HG03103 (cell line): ENCODE data around the gene SAMD8.
"Not testable (repeated sequence)": the region's sequence is repeated elsewhere in the genome, so short reads cannot be mapped to it uniquely, and the experiment has no call there.

Experiments used
- ATAC-seq: cut with Tn5 transposase; IDR thresholded peaks from one replicate; pipeline ENCODE4 v1.9.1; 2021; ENCODE audit warnings: low read depth; ENCODE audit not compliant: unreplicated experiment

Gene SAMD8

GRCh38 chr10:75210282-75211006, 99.0 kb downstream of the SAMD8 start, which contains the start of gene VDAC2:
Gene VDAC2 (plus strand): TSS chr10:75210796. CDS start chr10:75211159, 363 bp downstream.
- ATAC-seq, result peak; percentile 81

DNA sequence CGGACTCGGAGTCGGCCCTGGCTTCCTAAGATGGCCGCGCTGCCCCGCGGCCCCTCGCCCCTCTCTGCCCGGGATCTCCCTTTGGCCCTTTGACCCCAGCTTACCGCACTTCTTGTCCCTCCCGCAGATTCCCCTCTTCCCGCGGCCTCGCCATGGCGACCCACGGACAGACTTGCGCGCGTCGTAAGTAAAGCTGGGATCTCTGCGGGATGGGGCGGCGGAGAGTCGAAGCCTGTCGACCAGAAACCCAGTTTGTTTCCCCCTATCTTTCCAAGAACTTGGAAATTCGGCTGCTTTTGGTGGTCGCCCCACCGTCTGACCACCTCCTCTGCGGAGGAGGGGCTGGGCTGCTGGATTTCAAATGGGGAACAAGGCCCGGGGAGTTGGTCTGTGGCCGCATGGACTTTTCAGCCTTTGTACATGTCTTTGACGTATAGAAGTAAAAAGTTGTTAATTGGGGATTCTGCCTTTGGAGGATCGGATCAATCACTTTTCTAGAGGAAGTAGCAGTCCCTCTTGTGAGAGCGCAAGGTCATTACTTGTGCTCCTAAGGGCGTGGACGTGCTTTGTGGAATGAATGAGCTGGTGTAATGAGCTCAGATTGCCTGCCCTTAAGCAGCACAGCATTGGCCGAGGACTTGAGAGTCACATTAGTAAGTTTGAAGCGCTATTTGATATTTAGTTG, 99.7 kb downstream of the SAMD8 start:
- peak; percentile 2 for ATAC-seq

- no peak for ATAC-seq
These were observed 100.9 kb downstream of the SAMD8 start for GRCh38 chr10:75212343-75212742.

GRCh38 chr10:75220274-75220673, 108.8 kb downstream of the SAMD8 start:
- ATAC-seq, result no peak

- not testable (repeated sequence) for ATAC-seq
These were observed 110.0 kb downstream of the SAMD8 start for GRCh38 chr10:75221492-75221891.

- ATAC-seq, result no peak
These were observed 112.1 kb downstream of the SAMD8 start for GRCh38 chr10:75223507-75223906.

GRCh38 chr10:75226095-75226494, 114.6 kb downstream of the SAMD8 start:
- ATAC-seq, result no peak

GRCh38 chr10:75226656-75227055, 115.2 kb downstream of the SAMD8 start:
- ATAC-seq, result no peak

GRCh38 chr10:75228278-75228677, 116.8 kb downstream of the SAMD8 start:
- no peak for ATAC-seq

- no peak for ATAC-seq
These were observed 117.4 kb downstream of the SAMD8 start for GRCh38 chr10:75228834-75229233.

DNA sequence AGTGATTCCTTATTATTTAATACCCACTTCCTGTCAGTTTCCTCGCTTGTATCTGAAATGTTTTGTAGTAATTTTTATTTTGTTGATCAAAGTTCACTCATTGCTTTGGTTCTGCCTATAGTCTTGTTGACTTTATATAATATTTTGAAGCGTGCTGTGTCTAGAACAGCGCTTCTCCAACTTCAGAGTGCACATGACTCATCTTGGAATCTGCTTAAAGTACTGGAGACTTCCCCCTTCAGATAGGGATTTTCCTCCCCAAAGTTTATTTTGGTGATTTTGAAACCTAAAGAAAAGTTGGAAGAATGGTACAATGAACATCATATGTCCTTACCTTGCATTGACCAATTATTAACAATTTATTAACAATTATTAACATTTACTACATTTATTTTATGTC, 118.5 kb downstream of the SAMD8 start:
- ATAC-seq, result no peak

- ATAC-seq, result peak; percentile 32
These were observed 119.2 kb downstream of the SAMD8 start for GRCh38 chr10:75230600-75231038.
